Spinal cord (tissue), 10 donors: ENCODE results near the gene TMEM232. TPM values are rescaled to one million over a fixed set of nuclear protein-coding genes. Genes with fewer than 3 reads are reported as not detected.
"Not testable (repeated sequence)": the region's sequence is repeated elsewhere in the genome, so short reads cannot be mapped to it uniquely, and the experiment has no call there.

Experiments
- DNase-seq, 6 donors: peaks; one replicate each; pipeline versions ENCODE4 v3.0.0 to v3.0.0-alpha.2; 2013 to 2015; ENCODE audit warnings: low spot score in 6 of 6, low read depth in 4 of 6
- H3K27ac ChIP-seq: one replicate; pipeline ENCODE4 v1.5.1; 2013; ENCODE audit warnings: low read depth, low read length, control low read depth
- H3K27me3 ChIP-seq: one replicate; pipeline ENCODE4 v1.6.1; 2013; ENCODE audit warnings: low read length; ENCODE audit not compliant: control insufficient read depth, insufficient read depth
- H3K36me3 ChIP-seq: one replicate; pipeline ENCODE4 v1.6.1; 2013; ENCODE audit warnings: low read length; ENCODE audit not compliant: control insufficient read depth, insufficient read depth
- H3K4me1 ChIP-seq: one replicate; pipeline ENCODE4 v1.6.1; 2013; ENCODE audit warnings: low read length; ENCODE audit not compliant: control insufficient read depth, insufficient read depth
- H3K4me3 ChIP-seq: one replicate; pipeline ENCODE4 v1.5.1; 2013; ENCODE audit warnings: low read depth, low read length, control low read depth
- H3K9me3 ChIP-seq: one replicate; pipeline ENCODE4 v1.6.1; 2013; ENCODE audit warnings: low read length; ENCODE audit not compliant: control insufficient read depth, insufficient read depth
- WGBS: methylation state at CpG from one replicate; pipeline ENCODE4 v1.1.5; 2013; ENCODE audit warnings: missing lambda C conversion rate; ENCODE audit not compliant: insufficient coverage; 5-methylcytosine and 5-hydroxymethylcytosine counted together
- polyA plus RNA-seq, 2 donors: library from polyadenylated mRNA; unstranded; fragments of 120-200 nt; gene quantifications; one replicate each; pipeline ENCODE4 v1.2.1, GENCODE V29; 2013; ENCODE audit not compliant: insufficient read length in 2 of 2
- total RNA-seq, 2 donors: library from RNA; depleted of rRNA in 1 of 2; stranded (reverse); fragments of 120-200 nt in 1 of 2; fragments of >200 nt in 1 of 2; gene quantifications; one replicate each; pipeline versions ENCODE4 v1.2.3 to v1.2.4, GENCODE V29; 2013 to 2014
- donor health status: healthy.

TMEM232 gene
- total and polyA plus RNA-seq, 4 donors, result 6.0 to 21.1 (median 15.8) TPM

GRCh38 chr5:110751902-110752762, 25.7 kb upstream of the TMEM232 start:
- no peak overlapping the region for H3K4me3 ChIP-seq
- H3K36me3 ChIP-seq, result no peaks in the 10 kb centered on the region
- peak in 1 of 6 donors; percentile 2 for DNase-seq
- H3K27me3 ChIP-seq, result no peaks in the 10 kb centered on the region
- WGBS, result 47% methylated on average over 3 of the region's 8 CpGs
- no peaks in the 10 kb centered on the region for H3K4me1 ChIP-seq
- H3K27ac ChIP-seq, result no peak overlapping the region
- no peaks in the 10 kb centered on the region for H3K9me3 ChIP-seq

GRCh38 chr5:110738812-110739651, 12.6 kb upstream of the TMEM232 start, which contains the start of gene SLC25A46:
Gene SLC25A46 (plus strand): TSS chr5:110739007. CDS start chr5:110739120, 113 bp downstream.
- Histone ChIP-seq H3K27ac (peak within 1 kb of the TSS; percentile 84), H3K4me1 (peaks cover 2% of the 10 kb centered on the region), H3K36me3 (no peaks in the 10 kb centered on the region), H3K27me3 (no peaks in the 10 kb centered on the region), H3K9me3 (no peaks in the 10 kb centered on the region), H3K4me3 (peak within 1 kb of the TSS; percentile 92)
- WGBS, result 0% methylated on average over 61 of the region's 62 CpGs
- DNase-seq, result peak; percentile 88 to 98 (median 92)

GRCh38 chr5:110738503-110738811, 12.0 kb upstream of the TMEM232 start:
- Histone ChIP-seq H3K27me3 (no peaks in the 10 kb centered on the region), H3K9me3 (no peaks in the 10 kb centered on the region), H3K27ac (peak overlapping the region; percentile 84), H3K36me3 (no peaks in the 10 kb centered on the region), H3K4me3 (peak overlapping the region; percentile 92), H3K4me1 (peaks cover 2% of the 10 kb centered on the region)
- 2% methylated on average over 10 of the region's 14 CpGs for WGBS
- DNase-seq, result peak in 1 of 6 donors; percentile 11

GRCh38 chr5:110736753-110737152, 10.3 kb upstream of the TMEM232 start:
- DNase-seq, result no peak
- H3K27ac ChIP-seq, result no peak overlapping the region
- peaks cover 2% of the 10 kb centered on the region for H3K4me1 ChIP-seq
- WGBS, result 65% methylated on average over 3 of the region's 3 CpGs
- H3K27me3 ChIP-seq, result no peaks in the 10 kb centered on the region
- no peaks in the 10 kb centered on the region for H3K9me3 ChIP-seq
- no peaks in the 10 kb centered on the region for H3K36me3 ChIP-seq
- H3K4me3 ChIP-seq, result no peak overlapping the region

GRCh38 chr5:110735556-110735955, 9.1 kb upstream of the TMEM232 start:
- Histone ChIP-seq H3K27me3 (no peaks in the 10 kb centered on the region), H3K4me1 (peaks cover 2% of the 10 kb centered on the region), H3K9me3 (no peaks in the 10 kb centered on the region), H3K27ac (no peak overlapping the region), H3K36me3 (no peaks in the 10 kb centered on the region), H3K4me3 (no peak overlapping the region)
- WGBS, result no CpG with 5 or more reads among the region's 1 CpG
- DNase-seq, result no peak

GRCh38 chr5:110734101-110734500, 7.6 kb upstream of the TMEM232 start:
- DNase-seq, result no peak

GRCh38 chr5:110731499-110731898, 5.0 kb upstream of the TMEM232 start:
- H3K4me3 ChIP-seq, H3K4me1 ChIP-seq, DNase-seq, H3K9me3 ChIP-seq, H3K36me3 ChIP-seq, H3K27me3 ChIP-seq, H3K27ac ChIP-seq: not testable (repeated sequence)
- 94% methylated on average over 2 of the region's 2 CpGs for WGBS

More at GRCh38 chr5:110734101-110734500, 7.6 kb upstream of the TMEM232 start:
- WGBS, result no CpG with 5 or more reads among the region's 2 CpGs
- no peaks in the 10 kb centered on the region for H3K9me3 ChIP-seq
- H3K27me3 ChIP-seq, result no peaks in the 10 kb centered on the region
- no peak overlapping the region for H3K27ac ChIP-seq
- H3K4me3 ChIP-seq, result no peak overlapping the region
- H3K36me3 ChIP-seq, result no peaks in the 10 kb centered on the region
- peaks cover 2% of the 10 kb centered on the region for H3K4me1 ChIP-seq

- DNase-seq, result no peak
- no peaks in the 10 kb centered on the region for H3K9me3 ChIP-seq
- 67% methylated on average over 1 of the region's 5 CpGs for WGBS
- no peaks in the 10 kb centered on the region for H3K36me3 ChIP-seq
- H3K4me1 ChIP-seq, result no peaks in the 10 kb centered on the region
- H3K27ac ChIP-seq, result no peak overlapping the region
- no peaks in the 10 kb centered on the region for H3K27me3 ChIP-seq
- peak overlapping the region; percentile 41 for H3K4me3 ChIP-seq
Observed at GRCh38 chr5:110727025-110727314, 499 bp upstream of the TMEM232 start.

GRCh38 chr5:110718311-110718710, 8.2 kb downstream of the TMEM232 start:
- H3K27me3 ChIP-seq, result no peaks in the 10 kb centered on the region
- no CpG with 5 or more reads among the region's 2 CpGs for WGBS
- no peaks in the 10 kb centered on the region for H3K4me1 ChIP-seq
- no peaks in the 10 kb centered on the region for H3K36me3 ChIP-seq
- no peak overlapping the region for H3K4me3 ChIP-seq
- no peak for DNase-seq
- no peak overlapping the region for H3K27ac ChIP-seq
- no peaks in the 10 kb centered on the region for H3K9me3 ChIP-seq
